A549 (cell line): ENCODE data around the gene TMEM63C.

Experiments
- CEBPB ChIP-seq, 2 experiments: fragments of >200 bp in 1 of 2; sonication (Bioruptor Twin) in 1 of 2; formaldehyde crosslinking in 1 of 2; IDR thresholded peaks; 2 replicates each; pipeline ENCODE4 v1.6.1; 2012 to 2016
- E2F6 ChIP-seq: IDR thresholded peaks from 2 replicates; pipeline ENCODE4 v1.6.1; 2012; ENCODE audit warnings: low read depth, borderline replicate concordance
- MAZ ChIP-seq: fragments of 150-350 bp; IDR thresholded peaks from 2 replicates; pipeline ENCODE4 v1.6.1; 2014; ENCODE audit warnings: antibody characterized with exemption, low read depth, low read length, borderline replicate concordance
- REST ChIP-seq: fragments of 200-600 bp; sonication (generic); IDR thresholded peaks from 2 replicates; pipeline ENCODE4 v1.6.1; 2016; ENCODE audit warnings: antibody characterized with exemption, mild to moderate bottlenecking, moderate library complexity
- RNF2 ChIP-seq: fragments of 200-600 bp; sonication (generic); IDR thresholded peaks from 2 replicates; pipeline ENCODE4 v1.6.1; 2016; ENCODE audit warnings: low read depth, mild to moderate bottlenecking, antibody characterized with exemption, moderate library complexity, borderline replicate concordance
- TF ChIP-seq, protein P1 (sequence below): fragments of >200 bp; sonication (Bioruptor Twin); formaldehyde crosslinking; IDR thresholded peaks from 3 replicates; pipeline ENCODE4 v1.5.1; 2016
- TF ChIP-seq, protein P2 (sequence below): IDR thresholded peaks from 2 replicates; pipeline ENCODE4 v1.6.1; 2012
- TF ChIP-seq, protein P3 (sequence below): fragments of >200 bp; sonication (Bioruptor Twin); formaldehyde crosslinking; IDR thresholded peaks from 3 replicates; pipeline ENCODE4 v1.6.1; 2016
- TF ChIP-seq, protein P4 (sequence below): fragments of 150-350 bp; IDR thresholded peaks from 2 replicates; pipeline ENCODE4 v1.6.1; 2014; ENCODE audit warnings: low read depth, mild to moderate bottlenecking, low read length

DNA sequence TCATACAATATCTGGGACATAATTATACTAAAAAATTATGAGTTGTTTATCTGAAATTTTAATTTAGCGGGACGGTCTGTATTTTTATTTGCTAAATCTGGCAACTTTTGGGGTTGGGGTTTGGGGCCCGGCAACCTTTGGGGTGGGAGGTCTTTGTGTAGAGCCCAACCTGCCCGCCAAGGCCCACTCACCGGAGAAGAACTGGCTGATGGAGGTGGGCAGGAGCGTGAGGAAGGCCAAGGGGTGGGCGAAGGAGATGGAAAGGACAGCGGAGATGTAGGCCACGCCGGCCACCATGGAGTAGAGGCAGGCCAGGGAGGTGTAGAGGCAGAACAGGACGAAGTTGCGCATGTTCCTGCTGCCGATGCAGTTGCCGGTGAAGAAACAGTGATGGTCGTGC lies 42.6 kb upstream of the TMEM63C start:
- TF ChIP-seq, protein P1, sequence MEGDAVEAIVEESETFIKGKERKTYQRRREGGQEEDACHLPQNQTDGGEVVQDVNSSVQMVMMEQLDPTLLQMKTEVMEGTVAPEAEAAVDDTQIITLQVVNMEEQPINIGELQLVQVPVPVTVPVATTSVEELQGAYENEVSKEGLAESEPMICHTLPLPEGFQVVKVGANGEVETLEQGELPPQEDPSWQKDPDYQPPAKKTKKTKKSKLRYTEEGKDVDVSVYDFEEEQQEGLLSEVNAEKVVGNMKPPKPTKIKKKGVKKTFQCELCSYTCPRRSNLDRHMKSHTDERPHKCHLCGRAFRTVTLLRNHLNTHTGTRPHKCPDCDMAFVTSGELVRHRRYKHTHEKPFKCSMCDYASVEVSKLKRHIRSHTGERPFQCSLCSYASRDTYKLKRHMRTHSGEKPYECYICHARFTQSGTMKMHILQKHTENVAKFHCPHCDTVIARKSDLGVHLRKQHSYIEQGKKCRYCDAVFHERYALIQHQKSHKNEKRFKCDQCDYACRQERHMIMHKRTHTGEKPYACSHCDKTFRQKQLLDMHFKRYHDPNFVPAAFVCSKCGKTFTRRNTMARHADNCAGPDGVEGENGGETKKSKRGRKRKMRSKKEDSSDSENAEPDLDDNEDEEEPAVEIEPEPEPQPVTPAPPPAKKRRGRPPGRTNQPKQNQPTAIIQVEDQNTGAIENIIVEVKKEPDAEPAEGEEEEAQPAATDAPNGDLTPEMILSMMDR: no peak
- TF ChIP-seq, protein P2, sequence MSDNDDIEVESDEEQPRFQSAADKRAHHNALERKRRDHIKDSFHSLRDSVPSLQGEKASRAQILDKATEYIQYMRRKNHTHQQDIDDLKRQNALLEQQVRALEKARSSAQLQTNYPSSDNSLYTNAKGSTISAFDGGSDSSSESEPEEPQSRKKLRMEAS: no peak
- TF ChIP-seq REST (no peak), RNF2 (no peak), E2F6 (no peak), MAZ (no peak), CEBPB (IDR thresholded peaks at IDR 0.05) (no peak)
- TF ChIP-seq, protein P3, sequence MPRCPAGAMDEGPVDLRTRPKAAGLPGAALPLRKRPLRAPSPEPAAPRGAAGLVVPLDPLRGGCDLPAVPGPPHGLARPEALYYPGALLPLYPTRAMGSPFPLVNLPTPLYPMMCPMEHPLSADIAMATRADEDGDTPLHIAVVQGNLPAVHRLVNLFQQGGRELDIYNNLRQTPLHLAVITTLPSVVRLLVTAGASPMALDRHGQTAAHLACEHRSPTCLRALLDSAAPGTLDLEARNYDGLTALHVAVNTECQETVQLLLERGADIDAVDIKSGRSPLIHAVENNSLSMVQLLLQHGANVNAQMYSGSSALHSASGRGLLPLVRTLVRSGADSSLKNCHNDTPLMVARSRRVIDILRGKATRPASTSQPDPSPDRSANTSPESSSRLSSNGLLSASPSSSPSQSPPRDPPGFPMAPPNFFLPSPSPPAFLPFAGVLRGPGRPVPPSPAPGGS: no peak
- TF ChIP-seq, protein P4, sequence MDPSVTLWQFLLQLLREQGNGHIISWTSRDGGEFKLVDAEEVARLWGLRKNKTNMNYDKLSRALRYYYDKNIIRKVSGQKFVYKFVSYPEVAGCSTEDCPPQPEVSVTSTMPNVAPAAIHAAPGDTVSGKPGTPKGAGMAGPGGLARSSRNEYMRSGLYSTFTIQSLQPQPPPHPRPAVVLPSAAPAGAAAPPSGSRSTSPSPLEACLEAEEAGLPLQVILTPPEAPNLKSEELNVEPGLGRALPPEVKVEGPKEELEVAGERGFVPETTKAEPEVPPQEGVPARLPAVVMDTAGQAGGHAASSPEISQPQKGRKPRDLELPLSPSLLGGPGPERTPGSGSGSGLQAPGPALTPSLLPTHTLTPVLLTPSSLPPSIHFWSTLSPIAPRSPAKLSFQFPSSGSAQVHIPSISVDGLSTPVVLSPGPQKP: no peak
